Loucy (cell line): ENCODE results near the gene RPL37A.

ENCODE experiments used
- CTCF ChIP-seq: fragments of 200-600 bp; sonication (generic); conservative IDR thresholded peaks from 2 replicates; pipeline ENCODE4 v1.5.1; 2014; ENCODE audit warnings: mild to moderate bottlenecking, antibody characterized with exemption, low read length
- EZH2phosphoT487 ChIP-seq: fragments of 200-600 bp; IDR thresholded peaks from 2 replicates; pipeline ENCODE4 v1.6.1; 2018; ENCODE audit warnings: antibody characterized with exemption, mild to moderate bottlenecking, moderate library complexity, borderline replicate concordance

- no peak for TF ChIP-seq CTCF
- TF ChIP-seq EZH2phosphoT487: no peak
Observed at GRCh38 chr2:216540920-216541319, 42.3 kb downstream of the RPL37A start.
